A549 treated with DMSO at 1 μM for 4 hours (cell line): Measurements from ENCODE around the gene APOO. TPM values are rescaled to one million over a fixed set of nuclear protein-coding genes. Genes with fewer than 3 reads are reported as not detected.

Experiments used
- total RNA-seq: library from RNA; stranded (reverse); fragments of 200-300 nt; extraction: Qiagen RNA extraction; gene quantifications from 5 replicates; pipeline ENCODE4 v1.2.3, GENCODE V29; 2022; ENCODE audit warnings: low read depth

The APOO gene
- total RNA-seq: 33.3 to 39.8 TPM (median 34.3 TPM) in 5 replicates

DNA sequence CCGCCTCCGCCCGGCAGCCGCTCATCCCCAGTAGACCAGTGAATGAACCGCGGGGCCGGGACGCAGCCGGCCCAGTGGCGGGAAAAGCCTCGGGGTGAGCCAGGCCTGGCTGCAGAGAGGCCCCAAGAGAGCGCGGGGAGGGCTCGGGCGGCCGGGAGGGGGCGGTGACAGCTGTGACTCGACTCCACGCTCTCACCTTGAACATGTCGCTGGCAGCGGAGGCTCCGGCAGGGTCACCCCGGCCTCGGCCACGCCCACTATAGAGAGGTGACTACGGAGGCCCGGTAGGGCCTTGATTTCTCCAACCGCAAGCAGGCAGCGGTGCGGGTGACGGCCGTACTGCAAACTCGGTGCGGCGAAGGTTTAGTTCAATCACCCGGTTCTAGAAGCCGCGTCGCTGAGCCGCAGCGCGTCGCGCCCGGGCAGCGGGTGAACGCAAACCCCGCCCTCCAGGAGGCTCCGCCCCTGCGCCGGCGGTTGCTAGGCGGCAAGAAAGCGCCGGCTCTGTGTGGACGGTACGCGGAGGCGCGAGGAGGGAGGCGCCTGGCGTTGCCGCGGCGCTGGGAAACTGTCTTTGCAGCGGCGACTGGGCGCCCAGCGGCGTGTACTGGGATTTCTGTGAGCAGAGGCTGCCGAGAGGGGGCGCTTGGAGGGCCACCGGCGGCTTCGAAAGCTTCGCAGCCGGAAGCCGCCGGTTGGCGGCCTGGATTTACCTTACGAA lies at the start of gene APOO, which contains the start of gene CXorf58:
Gene APOO (minus strand): TSS at position 441 of the 721 bp plus-strand sequence. CDS start 236 bp downstream, at position 205.
Gene CXorf58 (plus strand): TSS at position 509 of the 721 bp plus-strand sequence. CDS start 2,297 bp downstream, outside the sequence.

Other genes with a start within 250 kb of the APOO start
- gene PRDX4, start 240.4 kb downstream of the APOO start, total RNA-seq: 246 to 289 TPM (median 271 TPM) in 5 replicates
- 93.6 to 105 TPM (median 101 TPM) in 5 replicates for gene ACOT9, start 164.7 kb downstream of the APOO start, total RNA-seq
- gene SAT1, start 124.8 kb downstream of the APOO start, total RNA-seq: 372 to 461 TPM (median 444 TPM) in 5 replicates
- gene CXorf58, start 68 bp upstream of the APOO start, total RNA-seq: 0.07 to 0.12 TPM in 2 of 5 replicates, not detected in the others
- gene KLHL15, start 119.2 kb upstream of the APOO start, total RNA-seq: 4.9 to 6.3 TPM (median 5.7 TPM) in 5 replicates
- 144 to 185 TPM (median 168 TPM) in 5 replicates for gene EIF2S3, start 147.0 kb upstream of the APOO start, total RNA-seq
- 12.3 to 14.6 TPM (median 12.5 TPM) in 5 replicates for gene ZFX, start 241.8 kb upstream of the APOO start, total RNA-seq